T follicular helper cell (primary cell): ENCODE measurements around the gene WNT10A.
"Not testable (repeated sequence)": the region's sequence is repeated elsewhere in the genome, so short reads cannot be mapped to it uniquely, and the experiment has no call there.

Experiments
- DNase-seq: peaks from one replicate; pipeline ENCODE4 v3.0.0-alpha.2; 2020; ENCODE audit warnings: low read depth

Gene WNT10A

DNA sequence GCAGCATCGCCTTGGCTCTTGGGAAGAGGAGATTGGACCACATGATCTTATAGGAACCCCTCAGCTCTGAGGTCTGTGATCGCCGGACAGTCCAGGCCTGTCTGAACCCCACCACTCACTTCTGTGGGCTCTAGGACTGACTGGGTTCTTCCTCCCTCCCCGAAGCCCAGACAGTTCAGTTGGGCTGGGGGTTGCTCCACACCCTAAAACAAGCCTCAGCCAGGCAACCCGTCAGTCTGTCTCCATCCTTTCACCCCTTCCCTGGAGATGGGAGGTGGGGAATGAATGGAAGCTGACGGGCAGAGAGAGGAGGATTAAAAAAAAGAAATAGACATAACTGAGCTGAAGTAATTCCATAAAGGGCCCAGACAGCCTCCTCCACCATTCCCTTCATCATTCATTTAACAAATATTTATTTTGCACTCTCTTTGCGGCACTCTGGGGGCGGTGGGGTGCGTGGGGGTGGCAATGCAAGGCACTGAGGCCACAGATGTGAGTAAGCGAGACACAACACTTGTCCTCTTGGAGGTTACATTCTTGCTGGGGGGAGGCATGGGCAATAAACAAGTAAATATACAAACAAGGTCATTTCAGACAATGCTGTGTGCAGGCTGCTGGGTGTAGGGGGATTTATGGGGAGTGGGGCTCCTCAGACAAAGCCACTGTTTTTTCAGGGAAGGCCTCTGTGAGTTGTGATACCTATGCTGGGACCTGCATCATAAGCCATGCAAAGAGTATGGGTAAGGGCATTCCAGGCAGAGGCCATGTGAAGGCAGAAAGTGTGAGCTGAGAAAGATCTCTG is 12.9 kb downstream of the WNT10A start:
- DNase-seq, result no peak

DNA sequence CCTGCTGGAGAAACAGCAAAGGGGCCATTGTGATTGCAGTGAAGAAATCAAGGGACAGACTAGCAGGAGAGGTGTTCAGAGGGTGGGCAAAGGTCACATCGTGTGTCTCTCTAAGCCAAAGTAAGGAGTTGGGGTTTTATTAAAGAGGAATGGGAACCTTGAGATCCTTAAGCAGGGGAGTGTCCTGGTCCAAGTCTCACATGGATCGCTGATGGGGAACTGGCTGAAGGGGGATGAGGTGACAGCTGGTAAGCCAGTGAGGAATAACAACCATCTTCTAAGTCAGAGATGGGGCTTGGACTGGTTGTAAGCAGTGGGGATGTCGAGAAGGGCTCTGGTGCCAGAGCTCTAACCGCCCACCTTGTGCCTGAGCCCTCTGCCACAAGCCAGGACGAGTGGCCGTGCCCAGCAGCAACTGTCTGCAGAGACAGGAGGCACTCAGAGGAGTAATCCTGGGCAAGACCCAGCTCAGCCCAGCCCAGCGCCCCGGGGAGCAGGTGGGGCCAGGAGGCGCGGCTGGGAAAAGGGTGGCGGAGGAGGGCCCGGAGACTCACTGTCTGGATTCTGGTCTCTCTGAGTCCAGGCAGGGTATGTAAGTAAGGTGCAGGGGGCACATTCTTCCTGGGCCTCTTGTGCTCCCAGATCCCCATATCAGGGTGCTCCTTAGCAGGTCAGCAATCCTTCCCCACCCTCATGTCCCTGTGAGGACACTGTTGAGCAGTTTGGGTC is 13.7 kb downstream of the WNT10A start:
- no peak for DNase-seq

DNA sequence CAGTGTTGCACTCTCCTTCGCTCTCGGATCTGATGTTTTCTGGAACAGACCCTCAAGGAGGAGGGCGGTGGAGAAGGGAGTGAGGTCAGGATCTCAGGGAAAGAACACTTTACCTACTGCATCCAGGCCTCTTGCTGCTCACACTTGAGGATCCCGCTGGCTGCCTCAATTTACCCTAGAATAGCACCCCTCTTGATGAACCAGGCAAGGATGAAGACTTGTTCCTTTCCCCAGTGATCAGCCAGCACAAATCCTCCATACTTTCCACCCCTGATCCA is 14.2 kb downstream of the WNT10A start:
- DNase-seq, result no peak

DNA sequence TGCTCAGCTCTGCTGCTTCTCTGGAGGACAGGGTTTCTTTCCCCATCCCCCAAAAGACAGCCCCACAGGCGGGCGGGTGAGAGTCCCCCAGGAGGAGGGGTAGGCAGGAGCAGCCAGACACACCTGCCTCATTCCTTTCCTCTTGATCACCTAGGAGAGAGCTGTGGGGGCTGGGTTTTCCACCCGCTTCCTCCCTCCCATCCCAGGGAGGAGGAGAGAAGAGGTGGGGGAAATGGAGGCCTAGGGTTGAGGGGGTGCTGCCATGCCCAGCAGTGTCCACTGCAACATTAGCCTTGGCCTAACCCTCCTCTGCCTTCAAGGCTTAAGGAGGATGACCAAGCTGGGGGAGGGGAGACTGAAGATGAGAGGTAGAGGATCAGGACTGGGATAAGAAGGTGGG is 14.7 kb downstream of the WNT10A start:
- DNase-seq, result no peak

DNA sequence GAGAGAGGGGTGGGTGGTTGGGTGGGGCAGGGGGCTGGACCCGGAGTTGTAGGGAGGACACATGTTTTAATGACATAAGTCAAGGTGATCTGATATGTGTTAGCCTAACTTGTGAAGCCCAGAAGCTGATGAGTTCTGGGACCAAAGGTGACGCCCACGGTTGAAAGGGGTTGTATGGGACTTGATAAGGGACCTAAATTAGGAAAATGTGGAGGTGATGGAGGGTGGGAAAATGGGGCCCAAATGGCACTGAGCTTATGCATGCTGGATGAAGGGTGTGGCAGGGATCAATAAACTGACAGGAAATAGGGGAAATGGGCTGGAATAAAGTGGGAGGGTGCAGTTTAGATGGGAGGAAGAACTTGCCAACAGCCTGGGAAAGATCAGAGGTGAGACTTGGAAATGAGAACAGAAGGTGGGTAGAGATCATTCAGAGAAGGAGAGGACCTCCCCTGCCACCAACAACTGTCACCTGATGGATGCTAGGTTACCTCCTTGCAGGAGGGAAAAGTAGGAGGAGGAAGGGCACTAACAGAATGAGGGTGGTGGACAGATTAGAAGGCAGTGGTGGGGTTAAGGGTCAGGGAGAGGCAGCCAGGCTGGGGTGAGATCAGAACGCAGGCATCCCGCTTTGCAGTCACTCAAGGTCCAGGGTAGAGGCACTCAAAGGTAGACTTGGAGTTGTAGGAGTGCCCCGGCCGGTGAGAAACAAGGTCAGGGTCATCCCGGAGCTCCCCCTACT is 15.3 kb downstream of the WNT10A start:
- no peak for DNase-seq

DNA sequence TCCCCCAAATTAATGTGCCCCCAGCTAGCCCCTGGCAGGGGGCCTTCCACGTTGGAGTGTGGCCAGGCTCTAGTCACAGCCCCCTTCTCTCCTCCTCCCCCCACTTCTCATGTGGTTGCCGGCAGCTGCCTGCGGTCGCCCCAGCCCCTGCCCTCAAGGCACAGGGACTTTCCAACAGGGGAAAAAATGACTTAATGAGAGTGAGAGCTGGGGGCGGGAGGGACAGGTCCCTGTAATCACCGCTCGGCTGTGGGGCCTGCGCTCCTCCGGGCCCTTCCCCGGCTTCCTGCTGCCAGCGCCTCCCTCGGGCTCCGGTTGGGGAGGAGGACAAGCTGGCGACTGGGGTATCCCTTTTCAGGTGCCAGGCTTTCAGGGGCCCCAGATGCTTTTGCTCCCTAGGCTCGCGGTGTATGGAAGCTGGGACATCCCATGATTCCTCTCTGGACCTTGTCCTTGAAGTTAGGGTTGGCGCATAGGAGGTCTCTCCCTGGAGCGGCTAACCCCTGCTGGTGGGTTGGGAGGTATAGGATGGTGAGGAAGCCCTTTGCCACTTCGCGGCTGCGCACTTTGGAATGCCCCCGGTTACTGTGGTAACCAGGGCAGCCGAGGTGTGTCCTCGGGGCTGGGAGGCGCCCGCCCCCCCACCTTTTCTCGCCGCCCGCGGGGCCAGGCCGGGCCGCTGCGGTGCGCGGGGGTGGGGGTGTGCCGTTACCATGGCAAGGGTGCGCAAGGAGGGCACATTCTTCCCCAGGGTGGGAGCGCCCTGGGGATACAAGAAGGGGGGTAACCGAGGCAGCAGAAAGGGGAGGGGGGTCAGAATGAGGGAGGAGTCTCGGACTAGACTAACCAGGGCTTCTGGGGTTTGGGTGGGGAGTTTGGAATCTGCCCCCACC is 16.1 kb downstream of the WNT10A start:
- DNase-seq, result peak; percentile 81

DNA sequence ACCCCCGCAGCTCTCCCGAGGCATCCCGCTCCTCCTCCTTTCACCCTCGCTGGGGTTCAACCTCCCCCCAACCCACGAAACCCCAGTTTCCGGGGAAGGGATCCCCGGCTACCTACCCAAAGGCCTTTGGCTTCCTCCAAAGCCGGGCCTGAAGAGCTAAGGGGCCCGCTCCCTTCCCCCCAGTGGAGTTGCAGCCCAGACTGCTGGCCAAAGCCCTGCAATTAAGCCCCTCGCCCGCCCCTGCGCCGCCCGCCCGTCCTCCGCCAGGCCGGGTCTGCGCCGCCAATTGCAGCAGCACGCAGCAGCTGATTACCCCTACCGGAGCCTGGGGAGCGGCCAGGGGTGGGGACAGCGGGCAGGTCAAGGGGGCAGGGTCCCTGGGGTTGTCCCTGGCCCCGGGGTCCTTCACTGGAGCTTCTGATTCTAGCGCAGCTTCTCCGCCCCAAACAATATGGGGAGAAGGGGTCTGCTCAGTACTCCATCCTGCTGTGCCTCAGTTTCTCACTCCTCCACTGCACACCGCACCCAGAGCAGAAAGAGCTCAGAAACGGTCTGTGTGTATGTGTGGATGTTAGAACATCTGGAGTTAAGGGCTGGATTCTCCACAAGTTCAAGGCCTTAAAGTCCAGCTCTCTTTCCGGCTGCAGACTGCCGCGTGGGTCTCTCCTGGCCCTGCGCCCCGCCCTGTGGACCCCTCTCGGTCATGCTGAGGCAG is 16.9 kb downstream of the WNT10A start:
- DNase-seq, result no peak

DNA sequence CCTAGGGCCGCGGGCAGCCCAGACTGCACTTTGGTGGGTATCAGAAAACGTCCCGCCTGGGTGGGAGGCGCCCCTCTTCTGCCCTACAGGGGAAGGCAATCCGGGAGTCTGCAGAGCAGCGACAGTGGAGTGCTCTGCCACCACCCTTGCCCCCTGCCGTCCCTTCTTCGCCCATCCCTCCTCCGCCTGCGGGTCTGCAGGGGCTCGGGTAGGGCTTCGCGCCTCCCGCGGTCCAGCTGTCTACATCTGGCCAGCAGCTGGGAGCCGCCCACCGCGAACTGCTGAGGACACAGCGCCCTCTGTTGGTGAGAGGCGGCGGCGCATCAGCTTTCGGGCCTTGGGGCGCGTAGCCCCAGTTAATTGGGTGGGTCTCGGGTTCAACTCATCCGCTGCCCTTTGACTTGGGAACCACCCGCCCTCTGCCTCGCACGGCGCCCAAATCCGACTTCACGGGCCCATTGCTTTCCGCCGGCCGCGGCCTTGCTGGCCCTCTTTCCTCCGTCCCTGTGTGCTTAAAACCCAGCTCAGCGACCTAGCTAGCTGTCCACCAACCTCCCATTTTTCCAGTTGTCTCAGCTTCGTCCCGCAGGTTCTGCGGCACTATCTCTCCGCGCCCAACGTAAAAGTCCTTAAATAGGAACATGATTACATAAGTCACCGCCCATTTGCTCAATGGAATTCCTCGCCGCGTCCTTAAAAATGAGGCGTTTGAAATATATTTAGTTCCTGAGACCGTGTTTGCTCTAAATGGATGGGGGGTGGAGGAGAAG is 17.6 kb downstream of the WNT10A start:
- DNase-seq, result peak; percentile 60

DNA sequence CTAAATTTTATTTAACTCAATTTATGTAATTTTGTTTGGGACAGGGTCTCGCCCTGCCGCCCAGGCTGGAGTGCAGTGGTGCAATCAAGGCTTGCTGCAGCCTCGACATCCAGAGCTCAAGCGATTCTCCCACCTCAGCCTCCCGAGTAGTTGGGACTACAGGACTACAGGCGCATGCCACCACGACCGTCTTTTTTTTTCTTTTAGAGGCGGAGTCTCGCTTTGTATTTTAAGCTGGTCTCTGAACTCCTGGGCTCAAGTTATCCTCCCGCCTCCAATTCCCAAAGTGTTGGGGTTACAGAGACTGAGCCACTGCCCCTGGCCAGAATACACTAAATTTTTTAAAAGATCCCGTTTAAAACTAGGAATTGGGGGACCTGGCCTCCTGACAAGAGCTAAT is 18.5 kb downstream of the WNT10A start:
- DNase-seq, result no peak

DNA sequence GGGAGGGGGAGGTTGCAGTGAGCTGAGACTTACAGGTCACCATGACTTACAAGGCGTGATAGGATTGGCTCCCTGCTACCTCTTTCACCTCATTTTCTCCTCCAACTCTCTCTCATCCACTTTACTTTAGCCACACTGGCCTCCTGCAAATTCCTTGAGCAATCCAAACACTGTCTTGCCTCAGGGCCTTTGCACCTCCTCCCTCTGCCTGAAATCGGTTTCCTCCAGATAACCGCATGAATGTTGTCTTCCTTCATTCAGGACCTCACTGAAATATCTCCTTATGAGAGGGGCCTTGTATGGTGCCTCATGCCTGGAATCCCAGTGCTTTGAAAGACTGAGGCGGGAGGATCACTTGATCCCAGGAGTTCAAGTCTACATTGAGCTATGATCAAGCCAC is 21.8 kb downstream of the WNT10A start:
- no peak for DNase-seq

DNA sequence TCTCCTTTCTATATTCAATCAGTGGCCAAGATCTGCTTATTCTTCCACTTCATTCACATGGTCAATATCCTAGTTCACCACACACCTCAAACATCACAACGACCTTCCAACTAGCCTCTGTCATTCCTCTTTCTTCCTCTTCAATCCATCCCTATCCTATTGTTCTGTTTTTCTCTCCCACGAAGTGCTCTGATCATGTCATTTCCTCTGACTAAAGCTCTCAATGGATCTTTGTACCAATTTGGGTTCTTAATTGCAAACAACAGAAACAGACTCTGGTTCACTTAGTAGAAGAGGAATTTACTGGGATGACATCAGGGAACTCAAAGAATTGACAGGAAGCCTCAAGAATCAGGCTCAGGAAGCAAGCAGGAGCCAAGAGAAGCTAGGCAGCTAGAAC is 23.5 kb downstream of the WNT10A start:
- DNase-seq, result no peak

DNA sequence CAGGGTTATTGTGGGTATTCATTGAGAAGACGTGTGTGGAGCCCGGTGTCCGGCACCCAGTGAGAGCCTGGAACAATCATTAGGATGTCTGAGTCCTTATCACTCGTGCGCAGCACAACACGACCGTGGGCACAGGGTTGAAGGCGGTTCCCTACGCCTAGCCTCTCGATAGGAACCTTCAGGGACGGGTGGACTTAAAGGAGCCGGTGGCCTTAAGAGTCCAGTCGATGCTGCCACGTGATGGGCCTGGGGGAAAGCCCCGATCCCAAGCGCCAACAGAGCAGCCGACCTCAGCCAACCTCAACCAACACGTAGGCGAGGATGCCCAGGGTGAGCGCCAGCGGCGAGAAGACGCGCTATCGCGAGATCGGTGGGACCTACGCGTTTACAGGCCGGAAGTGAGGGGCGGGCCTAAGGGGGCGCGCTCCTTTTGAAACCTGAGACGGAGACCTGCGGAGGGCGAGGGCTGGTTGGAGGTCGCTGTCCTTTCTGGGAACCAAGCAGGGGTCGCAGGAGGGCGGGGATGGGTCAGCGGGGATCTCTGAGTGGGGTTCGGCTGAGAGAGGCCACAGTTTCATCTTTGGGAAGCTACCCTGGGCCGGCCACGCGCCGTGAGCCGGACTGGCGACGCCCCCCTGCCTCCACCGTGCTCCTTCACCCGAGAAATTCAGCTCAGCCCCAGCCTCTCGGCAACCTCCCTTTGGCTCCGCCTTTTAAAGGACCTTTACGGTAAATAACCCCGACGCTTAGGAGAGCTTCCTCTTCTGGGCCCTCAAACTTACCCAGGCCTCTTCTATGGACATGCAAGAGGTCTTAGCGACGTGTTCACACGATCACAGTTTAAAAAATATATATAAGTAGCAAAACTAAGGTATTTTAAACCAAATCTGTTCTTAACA is 28.3 kb downstream of the WNT10A start:
- DNase-seq, result peak; percentile 86

DNA sequence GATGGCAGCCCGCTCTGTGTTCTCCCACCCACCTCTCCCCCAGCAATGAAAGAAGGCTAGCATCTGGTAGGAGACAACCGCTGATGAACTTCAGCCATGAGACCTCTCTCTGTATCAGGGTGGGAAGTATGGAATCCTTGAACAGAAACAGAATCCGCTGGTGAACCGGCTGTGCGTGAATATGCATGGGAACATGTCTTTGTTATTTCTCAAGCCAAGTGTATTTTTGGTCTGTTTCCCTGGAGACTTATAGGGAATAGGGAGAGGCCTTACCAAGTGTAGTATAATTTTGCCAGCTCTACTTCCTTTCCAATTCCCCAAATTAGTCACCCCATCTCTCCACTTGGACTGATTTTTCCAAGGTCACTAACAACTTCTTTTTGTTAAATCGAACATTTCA is 30.1 kb downstream of the WNT10A start:
- no peak for DNase-seq

DNA sequence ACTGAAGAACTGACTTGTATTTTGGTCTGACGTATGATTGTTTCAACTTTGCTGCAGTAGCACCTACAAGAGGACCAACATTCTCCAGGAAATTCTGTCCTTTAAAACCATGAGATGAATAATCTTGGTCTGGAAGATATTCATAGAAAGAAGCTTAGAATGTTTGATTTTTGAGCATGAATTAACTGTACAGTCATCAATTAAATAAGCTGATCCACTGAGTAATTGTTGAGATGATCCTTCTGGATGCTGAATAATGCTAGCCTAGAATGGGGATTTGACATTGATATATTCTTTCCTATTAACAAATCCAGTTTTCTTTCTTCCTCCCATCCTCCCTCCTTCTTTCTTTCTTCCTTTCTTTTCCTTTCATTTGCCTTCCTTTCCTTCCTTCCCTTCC is 39.9 kb downstream of the WNT10A start:
- no peak for DNase-seq

DNA sequence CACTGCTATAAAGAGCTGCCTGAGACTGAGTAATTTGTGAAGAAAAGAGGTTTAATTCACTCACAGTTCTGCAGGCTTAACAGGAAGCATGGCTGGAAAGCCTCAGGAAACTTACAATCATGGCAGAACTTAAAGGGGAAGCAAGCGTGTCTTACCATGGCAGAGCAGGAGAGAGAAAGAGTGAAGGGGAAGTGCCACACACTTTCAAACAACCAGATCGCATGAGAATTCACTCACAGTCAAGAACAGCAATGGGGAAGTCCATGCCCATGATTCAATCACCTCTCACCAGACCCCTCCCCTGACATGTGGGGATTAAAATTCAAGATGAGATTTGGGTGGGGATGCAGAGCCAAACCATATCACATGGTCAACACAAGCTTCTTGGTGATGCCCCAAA is 44.1 kb downstream of the WNT10A start:
- DNase-seq, result no peak

DNA sequence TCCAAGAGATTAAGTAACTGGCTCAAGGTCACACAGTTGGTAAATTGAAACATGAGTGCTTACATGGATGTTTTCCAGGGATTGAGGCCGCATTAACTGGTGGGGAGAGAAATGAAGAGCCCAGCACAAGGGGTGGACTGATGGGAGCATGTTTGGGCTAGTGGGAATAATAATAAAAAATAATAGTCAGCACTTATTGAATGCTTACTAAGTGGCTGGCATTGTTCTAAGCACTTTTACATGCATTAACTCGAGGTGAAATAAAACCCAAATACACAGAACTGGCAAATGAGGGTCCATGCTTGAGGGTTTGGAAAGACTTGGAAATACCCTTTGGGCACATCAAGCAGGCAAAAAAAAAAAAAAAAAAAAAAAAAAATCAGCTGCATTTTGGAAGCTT is 44.8 kb downstream of the WNT10A start:
- DNase-seq, result no peak

DNA sequence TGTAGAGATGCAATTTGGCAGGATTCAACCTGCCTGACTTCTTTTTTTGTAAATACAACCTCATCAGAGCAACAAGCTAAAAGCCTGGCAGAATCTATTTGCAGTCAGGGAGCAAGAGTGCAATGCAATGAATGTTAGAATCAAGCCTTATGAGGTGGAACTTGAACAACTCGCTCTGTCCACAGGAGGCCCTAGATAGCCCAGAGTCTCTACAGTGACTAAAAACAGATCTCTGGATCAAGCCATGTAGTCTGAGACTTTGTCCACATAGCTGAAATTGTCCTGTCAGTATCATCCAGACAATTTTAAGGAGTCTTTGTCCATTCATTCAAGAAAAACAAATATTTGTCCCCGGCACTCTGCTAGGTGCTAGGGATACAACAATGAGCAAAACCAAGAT is 46.8 kb downstream of the WNT10A start:
- no peak for DNase-seq

DNA sequence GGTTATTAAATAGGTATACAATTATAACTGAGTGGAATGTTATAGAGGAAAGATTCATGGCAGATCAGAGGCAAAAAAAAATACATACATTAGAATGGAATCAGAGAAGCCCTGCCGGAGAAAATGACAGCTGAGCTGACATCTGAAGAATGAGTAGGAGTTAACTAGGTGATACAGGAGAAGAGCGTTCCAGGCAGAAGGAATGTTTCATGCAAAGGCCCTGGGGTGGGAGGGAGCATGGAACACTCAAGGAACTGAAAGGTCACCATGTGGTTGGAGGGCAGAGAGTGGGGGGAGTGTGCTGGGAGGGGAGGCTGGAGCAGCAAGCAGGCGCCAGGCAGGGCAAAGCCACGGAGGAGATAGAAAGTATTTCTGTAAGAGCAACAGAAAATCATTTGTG is 47.2 kb downstream of the WNT10A start:
- DNase-seq, result no peak

DNA sequence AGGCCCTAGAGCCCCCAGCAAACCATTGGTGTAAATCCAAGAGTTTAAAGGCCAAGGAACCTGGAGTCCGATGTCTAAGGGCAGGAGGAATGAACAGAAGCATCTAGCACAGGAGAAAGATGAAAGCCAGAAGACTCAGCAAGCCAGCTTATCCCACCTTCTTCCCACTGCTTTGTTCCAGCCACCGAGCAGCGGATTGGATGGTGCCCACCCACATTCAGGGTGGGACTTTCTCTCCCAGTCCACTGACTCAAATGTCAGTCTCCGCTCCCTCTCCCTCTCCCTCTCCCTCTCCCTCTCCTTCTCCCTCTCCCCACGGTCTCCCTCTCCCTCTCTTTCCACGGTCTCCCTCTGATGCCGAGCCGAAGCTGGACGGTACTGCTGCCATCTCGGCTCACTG is 49.8 kb downstream of the WNT10A start:
- not testable (repeated sequence) for DNase-seq

DNA sequence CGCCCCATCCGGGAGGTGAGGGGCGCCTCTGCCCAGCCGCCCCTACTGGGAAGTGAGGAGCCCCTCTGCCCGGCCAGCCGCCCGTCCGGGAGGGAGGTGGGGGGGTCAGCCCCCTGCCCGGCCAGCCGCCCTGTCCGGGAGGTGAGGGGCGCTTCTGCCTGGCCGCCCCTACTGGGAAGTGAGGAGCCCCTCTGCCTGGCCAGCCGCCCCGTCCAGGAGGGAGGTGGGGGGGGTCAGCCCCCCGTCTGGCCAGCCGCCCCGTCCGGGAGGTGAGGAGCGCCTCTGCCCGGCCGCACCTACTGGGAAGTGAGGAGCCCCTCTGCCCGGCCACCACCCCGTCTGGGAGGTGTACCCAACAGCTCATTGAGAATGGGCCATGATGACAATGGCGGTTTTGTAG is 51.1 kb downstream of the WNT10A start:
- DNase-seq, result not testable (repeated sequence)
